EL (cell line): Measurements from ENCODE around the gene GYPC.
"Not testable (repeated sequence)": the region's sequence is repeated elsewhere in the genome, so short reads cannot be mapped to it uniquely, and the experiment has no call there.

Source experiments
- DNase-seq: peaks from one replicate; pipeline ENCODE4 v3.0.0-alpha.2; 2016

GYPC gene

DNA sequence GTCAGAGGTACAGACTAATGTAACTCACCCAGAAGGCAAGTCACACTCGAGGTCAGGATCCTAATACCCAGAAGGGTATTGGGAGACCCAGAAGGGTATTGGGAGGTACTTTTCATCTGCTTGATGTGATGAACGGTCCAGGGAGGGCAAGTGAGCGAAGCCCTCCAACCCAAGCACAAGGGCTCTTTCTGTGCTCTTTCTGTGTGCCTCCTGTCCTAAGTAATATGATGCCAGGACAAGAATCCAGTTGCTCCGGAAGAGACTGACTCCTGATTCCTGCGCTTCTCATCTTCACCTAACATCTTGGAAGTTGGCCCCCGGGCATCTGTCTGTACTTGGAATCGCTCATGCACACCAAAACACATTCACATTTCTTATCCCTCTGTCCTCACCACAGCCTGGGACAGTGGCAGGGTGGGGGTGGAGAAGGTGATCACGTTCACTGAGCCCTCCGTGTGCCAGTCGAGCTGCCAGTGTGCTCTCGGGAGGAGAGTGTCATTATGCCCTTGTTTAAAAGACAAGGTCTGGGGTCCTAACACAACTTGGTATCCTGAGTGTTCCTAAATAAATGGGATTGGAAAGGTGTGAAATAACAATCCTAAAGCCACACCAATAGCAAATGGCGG is 17.1 kb downstream of the GYPC start:
- no peak for DNase-seq

DNA sequence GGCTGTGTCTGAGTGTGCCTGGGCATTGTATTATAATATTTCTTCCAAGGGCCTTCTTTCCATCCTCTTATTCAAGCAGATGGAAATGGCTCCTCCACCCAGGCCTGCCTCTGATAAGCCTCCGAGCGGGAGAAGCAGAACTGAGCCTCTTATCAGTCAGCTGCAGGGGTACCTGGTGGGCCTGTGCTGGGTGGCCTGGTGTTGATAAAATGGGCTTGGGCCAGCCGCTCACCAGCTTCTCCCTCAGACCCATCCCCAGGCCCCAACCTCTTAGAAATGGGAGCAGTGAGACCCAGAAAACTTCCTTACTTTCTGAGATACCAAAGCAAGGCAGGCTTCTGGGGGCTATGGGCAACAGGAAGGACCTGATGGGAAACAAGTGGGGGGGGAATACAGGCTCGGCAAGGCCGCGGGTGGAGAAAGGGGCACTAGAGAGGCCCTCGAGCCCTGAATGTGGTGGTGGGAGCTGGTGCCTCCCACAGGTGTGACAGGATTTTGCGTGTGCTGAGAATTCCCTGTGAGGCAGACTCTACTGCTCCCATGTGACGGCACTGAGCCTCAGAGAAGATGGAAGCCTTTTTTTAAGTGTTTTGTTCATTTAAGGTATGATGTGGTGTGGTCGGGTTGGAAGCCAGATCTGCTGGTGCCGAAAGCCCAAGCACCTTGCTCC is 18.3 kb downstream of the GYPC start:
- DNase-seq: no peak

DNA sequence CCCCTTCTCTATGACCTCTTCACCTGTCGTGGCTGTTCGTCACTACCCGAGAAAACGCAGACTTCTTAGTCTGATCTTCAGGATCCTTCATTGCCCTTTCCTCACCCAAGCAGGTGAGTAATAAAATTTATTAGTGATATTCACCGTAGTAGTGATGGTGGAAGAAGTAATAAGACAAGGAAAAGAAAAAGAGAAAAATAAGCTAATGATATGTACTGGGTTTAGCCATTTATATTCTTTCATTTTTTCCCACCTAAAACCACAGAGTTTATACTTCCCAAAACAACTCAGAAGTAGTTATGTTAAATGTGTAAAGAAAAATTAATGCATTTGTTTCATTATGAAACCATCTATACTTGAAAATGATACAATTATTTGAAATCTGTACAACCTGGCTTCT is 19.7 kb downstream of the GYPC start:
- DNase-seq: no peak

DNA sequence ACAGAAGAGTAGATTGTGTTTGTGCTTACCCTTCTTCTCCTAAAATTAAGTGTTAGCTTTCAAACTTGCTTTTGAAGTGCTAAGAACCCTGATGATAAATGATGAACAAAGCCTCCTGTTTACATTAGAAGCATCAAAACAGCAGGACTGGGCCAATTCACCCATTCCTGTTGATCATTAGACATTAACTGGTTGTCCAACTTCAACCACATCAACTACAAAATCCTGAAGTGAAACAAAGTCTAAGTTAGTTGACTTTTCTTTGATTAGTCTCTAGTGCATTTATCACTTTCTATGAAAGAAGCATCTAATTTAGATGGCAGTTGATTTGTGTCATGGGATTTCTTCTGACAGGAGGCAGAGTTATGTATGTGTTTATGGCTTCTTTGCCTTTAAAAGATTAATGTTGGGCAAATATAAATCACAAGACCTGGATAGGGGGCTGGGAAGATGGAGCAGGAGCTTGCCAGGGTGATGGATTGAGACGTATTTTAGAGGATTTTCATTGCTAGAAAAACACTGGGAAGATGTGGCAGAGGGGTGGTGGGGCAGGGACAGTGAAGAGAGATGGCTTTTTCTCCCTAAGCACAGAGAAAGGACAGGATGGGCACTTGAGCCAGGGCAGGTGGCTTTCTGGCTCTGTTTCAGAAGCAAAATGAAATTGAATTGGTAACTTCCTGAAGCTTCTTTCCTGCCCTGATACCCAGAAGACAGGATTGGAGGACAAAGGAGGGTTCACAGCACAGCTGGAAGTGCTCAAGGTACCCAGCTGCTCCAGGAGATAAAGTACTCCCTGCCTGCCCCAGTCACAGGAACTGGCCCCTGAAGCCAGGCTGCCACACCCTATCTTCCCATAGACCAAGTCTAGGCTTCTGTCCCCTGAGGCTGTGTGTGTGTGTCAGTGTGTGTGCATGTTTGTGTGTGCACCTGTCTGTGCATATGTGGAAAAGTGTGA is 20.5 kb downstream of the GYPC start:
- DNase-seq: no peak

DNA sequence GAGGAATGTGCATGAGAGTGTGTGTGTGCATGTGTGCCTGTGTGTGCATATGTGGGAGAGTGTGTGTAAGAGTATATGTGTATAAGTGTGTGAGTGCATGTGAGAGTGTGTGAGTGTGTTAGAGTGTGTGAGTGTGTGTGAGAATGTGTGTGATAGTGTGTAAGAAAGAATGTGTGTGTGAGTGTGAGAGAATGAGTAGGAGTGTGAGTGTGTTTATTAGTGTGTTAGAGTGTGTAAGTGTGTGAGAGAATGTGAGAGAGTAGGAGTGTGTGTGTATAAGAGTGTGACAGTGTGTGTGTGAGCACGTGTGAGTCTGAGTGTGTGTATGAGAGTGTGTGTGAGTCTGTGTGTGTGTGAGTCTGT is 21.2 kb downstream of the GYPC start:
- no peak for DNase-seq

DNA sequence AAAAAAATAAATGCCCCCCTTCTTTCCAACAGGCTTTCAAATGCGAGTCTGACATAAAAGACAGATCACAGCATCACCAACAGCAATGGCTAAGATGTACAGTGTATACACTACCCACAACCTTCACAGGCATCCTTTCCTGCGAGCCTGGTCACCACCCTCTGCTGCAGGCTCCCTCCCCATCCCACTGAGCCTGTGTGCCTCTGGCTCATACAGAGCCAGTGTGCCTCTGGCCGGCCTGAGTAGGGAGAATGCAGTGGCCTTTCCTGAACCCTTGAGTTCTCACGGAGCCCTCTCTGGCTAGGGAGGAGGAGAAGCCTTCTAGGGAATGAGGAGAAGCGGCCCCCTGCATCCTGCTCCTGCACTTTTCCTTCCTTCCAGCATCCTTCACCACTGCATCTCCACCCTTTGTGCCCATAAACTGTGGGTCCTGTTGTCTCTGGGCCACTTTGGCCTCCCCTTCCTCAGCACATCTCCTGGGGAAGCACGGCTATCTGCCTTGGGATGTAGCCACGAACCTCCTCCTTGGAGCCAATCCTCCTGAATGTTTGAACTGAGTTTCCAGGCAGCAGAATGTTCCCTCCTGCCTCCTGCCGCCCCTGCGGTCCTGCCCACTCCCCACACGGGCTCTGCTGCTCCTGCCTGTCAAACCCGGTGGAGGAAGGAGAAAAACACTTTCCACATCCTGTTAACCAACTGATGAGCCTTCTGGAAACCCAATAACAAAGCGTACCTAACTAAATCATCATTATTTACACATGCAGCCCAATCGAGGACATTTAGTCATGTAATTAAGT is 22.5 kb downstream of the GYPC start:
- DNase-seq: no peak

DNA sequence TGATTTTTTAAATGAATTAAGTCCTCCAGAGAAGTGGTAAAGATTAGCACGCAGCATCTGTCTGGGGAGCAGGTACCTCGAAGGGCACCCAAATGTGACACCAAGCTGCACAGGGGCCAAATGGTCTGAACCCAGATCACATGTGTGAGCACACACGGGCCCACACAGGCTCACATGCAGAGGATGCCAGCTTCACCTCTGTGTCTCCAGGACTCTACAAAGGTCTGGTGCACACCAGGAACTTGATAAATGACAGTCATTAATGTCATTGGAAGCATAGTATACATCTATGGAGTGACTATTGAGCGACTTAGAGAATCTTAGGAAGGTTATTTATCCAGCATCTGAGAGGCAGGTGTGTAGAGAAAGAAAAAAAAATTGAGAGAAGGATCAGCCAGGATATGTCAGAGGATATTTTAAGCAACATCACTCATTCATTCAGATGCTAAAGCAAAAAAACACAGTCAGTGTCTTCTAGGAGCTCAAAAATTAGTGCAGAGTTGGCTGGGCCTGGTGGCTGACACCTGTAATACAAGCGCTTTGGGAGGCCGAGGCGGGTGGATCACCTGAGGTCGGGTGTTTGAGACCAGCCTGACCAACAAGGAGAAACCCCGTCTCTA is 23.2 kb downstream of the GYPC start:
- DNase-seq: no peak

DNA sequence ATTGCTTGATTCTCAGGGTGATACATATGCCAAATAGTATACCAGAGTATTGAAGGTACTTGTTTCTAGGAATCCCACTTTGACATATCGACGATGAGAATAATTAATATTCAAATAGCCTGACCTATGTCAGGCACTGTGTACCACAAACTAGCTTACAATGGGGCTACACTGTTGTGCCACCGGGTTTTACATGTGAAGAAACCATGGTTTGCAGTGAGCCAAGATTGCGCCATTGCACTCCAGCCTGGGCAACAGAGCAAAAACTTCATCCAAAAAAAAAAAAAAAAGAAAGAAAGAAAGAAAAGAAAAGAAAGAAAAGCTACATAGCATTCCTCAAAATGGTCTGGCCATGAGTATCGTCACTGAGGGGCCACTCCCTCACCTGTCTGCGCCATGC is 25.5 kb downstream of the GYPC start:
- DNase-seq: no peak

DNA sequence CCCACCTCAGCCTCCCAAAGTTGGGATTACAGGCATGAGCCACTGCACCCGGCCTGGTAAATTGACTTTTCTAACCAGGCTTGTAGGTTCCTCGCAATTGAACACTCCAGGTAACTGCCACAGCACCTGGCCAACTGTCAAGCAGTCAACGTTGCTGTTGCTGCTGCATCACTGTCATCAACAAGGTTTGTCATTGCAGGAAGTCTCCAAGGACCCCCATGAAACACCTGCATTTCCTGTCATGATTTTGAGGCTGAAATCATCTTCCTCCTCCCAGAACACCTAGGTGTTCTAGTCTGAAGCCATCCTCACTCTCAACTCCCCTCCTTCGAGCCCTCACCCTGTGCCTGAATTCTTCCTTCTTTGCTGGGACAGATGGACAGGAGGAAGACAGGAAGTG is 29.7 kb downstream of the GYPC start:
- DNase-seq: no peak

DNA sequence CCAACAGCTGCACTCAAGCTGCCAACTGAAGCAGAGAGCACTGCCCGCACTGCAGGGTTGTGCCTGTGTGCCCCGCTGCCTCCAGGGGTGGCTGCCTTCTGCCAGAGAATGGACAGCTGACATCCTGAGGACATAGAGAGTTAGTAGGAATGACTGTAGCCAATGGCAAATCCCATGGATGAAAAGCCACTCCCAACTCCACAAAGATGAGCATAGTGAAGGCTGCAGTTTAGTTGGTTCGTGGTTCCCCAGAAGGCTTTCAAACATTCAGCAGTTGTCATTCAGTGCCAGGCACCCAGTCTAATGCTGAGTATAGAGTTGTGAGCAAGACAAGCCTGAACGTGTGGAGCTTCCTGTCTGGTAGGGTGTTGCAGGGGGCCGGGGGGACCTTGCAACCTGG is 30.3 kb downstream of the GYPC start:
- DNase-seq: no peak

DNA sequence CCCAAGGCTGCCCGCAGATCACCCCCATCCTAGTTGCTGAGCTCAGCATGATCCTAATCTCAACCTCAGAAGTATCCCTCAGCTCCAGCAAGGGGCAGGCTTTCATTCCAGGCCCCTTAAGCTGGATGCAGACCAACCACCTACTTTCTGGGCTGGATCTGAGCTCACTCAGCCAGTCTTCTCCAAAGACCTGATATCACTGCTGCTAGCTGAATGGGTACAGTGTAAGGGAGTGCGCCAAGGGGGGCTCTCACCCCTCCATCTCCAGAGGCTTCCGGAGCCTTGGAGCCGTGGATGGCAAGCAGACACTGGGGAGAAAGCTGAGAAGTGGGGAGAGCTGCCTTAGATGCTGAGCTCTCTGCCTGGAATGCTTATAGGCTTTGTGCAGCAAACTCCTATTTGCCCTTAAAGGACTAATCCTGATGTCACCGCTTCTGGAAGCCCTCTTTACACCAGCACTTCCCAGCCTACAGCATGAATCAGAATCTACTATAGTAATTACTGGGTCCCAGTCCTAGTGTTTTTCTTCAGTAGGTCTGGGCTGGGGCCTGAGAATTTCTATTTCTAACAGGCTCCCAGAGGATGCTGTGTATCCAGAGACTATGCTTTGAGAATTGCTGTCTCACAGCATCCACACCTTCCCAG is 31.0 kb downstream of the GYPC start:
- DNase-seq: peak; percentile 13

DNA sequence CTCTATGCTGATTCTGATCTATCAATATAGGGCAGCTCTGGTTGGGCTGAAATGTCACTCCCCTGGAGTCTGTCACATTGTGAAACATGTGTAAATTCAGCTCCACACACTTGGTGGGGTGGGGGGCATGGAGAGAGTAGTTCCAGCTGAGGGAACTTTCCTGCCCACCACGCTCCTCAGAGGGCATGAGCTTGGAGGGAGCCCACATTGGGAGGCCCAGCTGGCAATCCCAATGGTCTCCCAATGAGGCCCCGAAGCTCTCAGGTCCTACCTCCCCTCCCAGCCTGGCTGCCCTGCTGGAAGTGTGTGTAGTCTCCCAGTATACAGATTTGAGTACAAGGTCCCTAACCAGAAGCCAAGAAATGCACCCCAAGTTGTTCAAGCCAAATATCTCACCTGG is 31.5 kb downstream of the GYPC start:
- no peak for DNase-seq

DNA sequence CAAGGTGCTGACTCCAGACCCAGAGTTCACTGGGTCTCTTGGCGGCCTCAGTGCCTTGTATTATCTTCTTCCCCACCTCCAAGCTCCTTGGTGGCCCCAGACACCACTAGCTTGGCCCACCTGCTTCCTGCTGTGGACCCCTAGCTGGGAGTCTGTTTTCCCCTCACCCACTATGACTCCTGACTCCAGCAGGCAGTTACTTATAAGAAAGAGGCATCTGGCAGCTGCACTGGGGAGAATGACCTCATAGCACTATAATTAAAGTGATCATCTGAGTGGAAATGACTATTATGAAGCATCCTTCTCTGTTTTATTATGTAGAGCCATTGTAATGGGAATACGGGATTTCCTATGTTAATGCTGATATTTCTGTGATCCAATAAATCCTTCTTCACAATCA is 32.6 kb downstream of the GYPC start:
- DNase-seq: not testable (repeated sequence)

DNA sequence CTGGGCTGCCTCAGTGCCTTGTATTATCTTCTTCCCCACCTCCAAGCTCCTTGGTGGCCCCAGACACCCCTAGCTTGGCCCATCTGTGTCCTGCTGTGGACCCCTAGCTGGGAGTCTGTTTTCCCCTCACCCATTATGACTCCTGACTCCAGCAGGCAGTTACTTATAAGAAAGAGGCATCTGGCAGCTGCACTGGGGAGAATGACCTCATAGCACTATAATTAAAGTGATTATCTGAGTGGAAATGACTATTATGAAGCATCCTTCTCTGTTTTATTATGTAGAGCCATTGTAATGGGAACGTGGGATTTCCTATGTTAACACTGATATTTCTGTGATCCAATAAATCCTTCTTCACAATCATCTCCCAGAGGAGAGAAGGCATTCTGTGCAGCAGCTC is 36.3 kb downstream of the GYPC start:
- DNase-seq: not testable (repeated sequence)

DNA sequence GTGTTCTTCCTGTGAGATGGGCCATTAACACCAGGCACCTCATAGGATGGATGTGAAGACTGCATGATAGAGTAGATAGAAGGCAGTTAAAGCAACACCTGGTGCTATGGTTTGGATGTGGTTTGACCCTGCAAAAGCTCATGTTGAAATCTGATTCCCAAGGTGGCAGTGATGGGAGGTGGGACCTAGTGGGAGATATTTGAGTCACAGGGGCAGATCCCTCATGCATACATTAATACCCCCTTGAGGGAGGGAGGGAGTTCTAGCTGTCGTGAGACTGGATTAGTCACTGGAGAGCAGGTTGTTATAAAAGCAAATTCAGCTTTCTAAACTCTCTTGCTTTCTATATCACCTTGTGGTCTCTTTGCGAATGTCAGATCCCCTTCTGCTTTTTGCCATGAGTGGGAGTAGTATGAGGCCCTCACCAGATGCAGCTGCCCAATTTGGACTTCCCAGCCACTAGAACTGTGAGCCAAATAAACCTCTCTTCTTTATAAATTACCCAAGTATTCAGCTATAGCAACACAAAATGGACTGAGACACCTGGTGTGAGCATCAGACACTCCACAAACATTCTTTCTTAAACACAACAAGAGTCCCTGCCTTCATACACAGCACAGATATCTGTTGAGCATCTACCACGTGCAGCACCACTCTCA is 37.1 kb downstream of the GYPC start:
- not testable (repeated sequence) for DNase-seq

DNA sequence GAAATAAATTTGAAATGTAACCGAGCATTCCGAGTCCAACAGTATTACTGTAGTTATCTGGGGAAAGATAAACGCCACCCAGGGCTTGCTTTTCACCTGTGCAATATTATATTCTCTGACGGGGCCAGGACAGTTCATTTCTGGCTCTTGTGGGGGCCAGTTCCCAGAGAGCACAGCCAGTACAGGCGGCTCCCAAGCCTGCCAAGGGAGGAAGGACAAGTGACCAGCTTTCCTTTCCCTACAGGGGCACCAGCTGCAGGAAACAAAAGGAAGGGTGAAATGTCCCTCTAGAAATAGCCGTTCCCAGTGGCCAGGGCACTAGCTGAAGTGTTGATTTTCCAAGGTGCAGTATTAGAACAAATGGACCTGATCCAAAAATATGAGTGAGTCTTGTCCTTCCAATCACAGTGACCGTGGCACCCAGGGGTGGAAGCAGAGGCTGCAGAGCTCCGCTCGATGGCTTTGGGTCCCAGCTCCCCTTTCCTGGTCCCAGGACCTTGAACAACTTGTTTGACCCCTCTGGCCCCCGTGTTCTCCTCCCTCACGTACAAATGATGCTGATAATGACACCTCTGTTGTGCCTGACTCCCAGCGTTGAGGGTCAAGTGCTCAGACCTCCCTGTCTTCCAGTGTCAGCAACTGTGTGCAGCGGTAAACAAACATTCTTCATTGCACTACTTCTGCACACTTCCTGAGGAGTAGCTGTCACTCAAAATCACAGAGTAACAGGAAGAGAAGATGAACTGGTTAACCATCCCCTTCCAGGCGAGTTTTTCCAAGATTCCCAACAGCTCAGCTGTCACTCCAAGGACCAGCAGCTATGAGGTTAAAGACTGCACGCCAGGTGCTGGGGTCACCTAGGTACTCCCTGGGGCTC is 40.9 kb downstream of the GYPC start:
- DNase-seq: no peak

DNA sequence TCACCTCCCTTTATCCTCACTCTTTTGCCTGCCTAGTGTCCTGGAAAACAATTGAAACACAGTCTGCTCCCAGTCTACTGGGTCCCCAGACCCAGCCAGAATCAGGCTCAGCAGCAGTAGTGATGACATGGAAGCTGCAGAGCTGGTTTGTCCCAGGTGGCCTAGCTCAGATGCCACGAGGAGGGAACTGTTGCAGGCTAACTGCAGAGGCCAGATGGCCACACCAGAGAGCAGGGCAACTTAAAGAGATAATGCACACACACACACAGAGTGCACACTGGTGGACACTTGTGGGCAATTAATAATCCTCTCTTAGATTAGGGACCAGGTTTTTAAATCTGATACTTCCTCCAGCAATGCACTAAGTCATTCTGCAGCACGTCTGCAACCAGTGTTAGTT is 42.4 kb downstream of the GYPC start:
- no peak for DNase-seq

DNA sequence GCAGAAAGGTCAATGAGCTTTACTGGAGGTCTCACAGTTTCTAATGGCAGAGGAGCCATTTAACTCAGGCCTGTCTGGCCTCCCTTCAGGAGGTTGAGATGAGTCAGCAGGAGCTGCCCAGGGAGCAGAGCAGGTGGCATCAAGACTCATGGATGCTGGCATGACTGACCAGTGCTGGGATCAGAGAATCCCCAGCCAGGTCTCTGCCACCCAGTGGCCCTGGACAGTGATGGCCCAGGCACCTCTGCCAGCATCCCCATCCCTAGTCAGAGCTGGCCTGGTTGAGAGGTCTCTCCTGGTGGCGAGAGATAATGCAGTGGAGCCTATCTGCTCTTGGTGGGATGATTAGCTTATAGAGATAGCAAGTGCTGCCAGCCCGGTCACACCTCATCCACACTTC is 43.1 kb downstream of the GYPC start:
- no peak for DNase-seq

DNA sequence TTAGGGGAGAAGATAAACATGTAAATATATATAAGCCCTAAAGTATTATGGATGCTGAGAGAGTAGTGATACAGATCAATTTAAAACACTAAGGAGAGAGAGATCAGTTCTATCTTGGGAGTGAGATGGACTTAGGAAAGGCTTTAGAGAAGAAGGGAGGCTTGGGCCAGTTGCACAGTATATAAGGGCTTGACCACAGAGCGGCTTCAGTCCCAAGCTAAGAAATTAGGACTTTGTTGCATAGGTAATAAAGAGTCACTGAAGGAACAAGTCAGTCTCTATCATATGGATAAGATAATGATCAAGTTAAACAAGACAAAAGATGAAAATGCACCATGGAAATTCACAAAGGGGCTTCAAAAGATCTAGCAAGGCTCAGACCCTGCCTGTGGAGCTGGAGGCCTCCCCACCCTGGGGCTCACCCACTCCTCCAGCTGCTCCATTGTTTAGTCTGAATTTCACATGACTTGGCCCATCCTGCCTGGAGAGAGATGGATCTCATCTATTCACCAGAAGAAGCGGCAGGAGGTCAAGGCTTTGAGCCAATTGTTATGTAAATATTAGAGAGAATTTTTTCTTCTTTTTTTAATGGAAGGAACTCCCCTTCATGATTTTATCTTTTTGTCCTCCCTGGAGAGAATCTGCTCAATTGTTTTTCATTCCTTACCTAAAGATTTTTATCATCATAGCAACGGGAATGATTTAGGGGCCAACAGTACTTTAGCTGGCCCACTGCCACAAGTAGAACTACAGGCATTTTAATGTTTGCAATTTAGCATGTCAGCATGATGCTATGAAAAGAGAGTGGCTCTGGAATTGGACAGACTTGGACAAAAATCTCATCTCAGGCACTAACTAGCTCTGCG is 44.0 kb downstream of the GYPC start:
- DNase-seq: no peak

DNA sequence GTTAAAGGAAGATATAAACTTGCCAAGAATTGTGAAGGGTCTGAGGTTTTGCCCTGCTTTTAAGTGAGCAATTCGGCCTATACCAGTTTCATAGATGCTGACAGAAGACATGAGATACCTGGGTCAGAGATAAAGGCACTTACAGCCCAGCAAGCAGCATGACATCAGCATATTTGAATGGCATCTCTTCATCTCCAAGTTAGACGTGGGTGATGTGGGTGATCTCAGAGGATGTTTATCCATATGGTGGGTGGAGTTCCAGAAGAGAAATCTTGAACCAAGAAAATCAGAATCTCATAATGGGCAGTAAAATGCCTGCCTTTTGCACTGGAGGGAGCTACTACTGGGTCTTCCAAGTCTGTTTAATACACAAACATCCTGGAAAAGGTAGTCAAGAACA is 44.7 kb downstream of the GYPC start:
- peak; percentile 17 for DNase-seq
